Activated CD8-positive, alpha-beta T cell treated with anti-CD3 and anti-CD28 coated beads, Interleukin-2, amount 10 ng/mL, durations not matched to agents 7 days and 5 days (primary cell): ENCODE data around the gene MAGI2. TPM values are rescaled to one million over a fixed set of nuclear protein-coding genes. Genes with fewer than 3 reads are reported as not detected.

Experiments used
- ATAC-seq: fragments of 150-1000 bp; cut with Tn5 transposase; one replicate; pipeline ENCODE4 v1.10.0; 2021; ENCODE audit warnings: moderate library complexity
- CTCF ChIA-PET: fragments of 350-600 bp; sonication (Branson Sonifier 250); formaldehyde crosslinking; loops from one replicate; lab custom pipeline; 2021; ENCODE audit warnings: antibody characterized with exemption; lab: Charles Lee
- POLR2A ChIA-PET: fragments of 350-600 bp; sonication (Branson Sonifier 250); formaldehyde crosslinking; loops from one replicate; lab custom pipeline; 2021; ENCODE audit warnings: antibody characterized with exemption; lab: Charles Lee
- DNase-seq: peaks from one replicate; pipeline ENCODE4 v3.0.0-alpha.2; 2020
- H3K27ac Mint-ChIP-seq: one replicate; pipeline ENCODE4 v1.8.0; 2021; ENCODE audit warnings: mild to moderate bottlenecking, mixed read lengths
- H3K27me3 Mint-ChIP-seq: one replicate; pipeline ENCODE4 v1.8.0; 2021; ENCODE audit warnings: low read depth, mixed read lengths
- H3K36me3 Mint-ChIP-seq: one replicate; pipeline ENCODE4 v1.8.0; 2021; ENCODE audit warnings: low read depth, mixed read lengths
- H3K4me1 Mint-ChIP-seq: one replicate; pipeline ENCODE4 v1.8.0; 2021; ENCODE audit warnings: low read depth, mixed read lengths
- H3K4me3 Mint-ChIP-seq: one replicate; pipeline ENCODE4 v1.8.0; 2021; ENCODE audit warnings: mild to moderate bottlenecking, mixed read lengths
- H3K9me3 Mint-ChIP-seq: one replicate; pipeline ENCODE4 v1.8.0; 2022; ENCODE audit warnings: mixed read lengths; ENCODE audit not compliant: insufficient read depth
- total RNA-seq, 2 experiments: library from RNA; stranded (reverse); gene quantifications; one replicate each; pipeline ENCODE4 v1.2.3, GENCODE V29; 2021

Gene MAGI2
- total RNA-seq, 2 experiments from 2014 or later, result 0.05 TPM; not detected in 1

- CTCF ChIA-PET, result no interaction called here
- Mint-ChIP-seq H3K27ac (no peak overlapping the region), H3K9me3 (no peaks in the 10 kb centered on the region), H3K4me1 (no peaks in the 10 kb centered on the region), H3K27me3 (no peaks in the 10 kb centered on the region), H3K36me3 (no peaks in the 10 kb centered on the region), H3K4me3 (no peak overlapping the region)
- DNase-seq, result no peak
- POLR2A ChIA-PET, result no interaction called here
- no peak for ATAC-seq
Measured at GRCh38 chr7:78433421-78433820, 1020.0 kb downstream of the MAGI2 start.

- Mint-ChIP-seq H3K4me3 (no peak overlapping the region), H3K9me3 (no peaks in the 10 kb centered on the region), H3K27ac (no peak overlapping the region), H3K27me3 (no peaks in the 10 kb centered on the region), H3K4me1 (no peaks in the 10 kb centered on the region), H3K36me3 (no peaks in the 10 kb centered on the region)
- no peak for ATAC-seq
- POLR2A ChIA-PET, result no interaction called here
- DNase-seq, result no peak
- CTCF ChIA-PET, result no interaction called here
Measured at GRCh38 chr7:78429878-78430277, 1023.6 kb downstream of the MAGI2 start.

GRCh38 chr7:78427209-78427608, 1026.3 kb downstream of the MAGI2 start:
- no peak for DNase-seq
- ChIA-PET CTCF (no interaction called here), POLR2A (no interaction called here)
- Mint-ChIP-seq H3K36me3 (no peaks in the 10 kb centered on the region), H3K4me3 (no peak overlapping the region), H3K4me1 (no peaks in the 10 kb centered on the region), H3K27ac (no peak overlapping the region), H3K9me3 (no peaks in the 10 kb centered on the region), H3K27me3 (no peaks in the 10 kb centered on the region)
- no peak for ATAC-seq

GRCh38 chr7:78420001-78420400, 1033.5 kb downstream of the MAGI2 start:
- no peak overlapping the region for H3K4me3 Mint-ChIP-seq
- no peaks in the 10 kb centered on the region for H3K27me3 Mint-ChIP-seq
- H3K27ac Mint-ChIP-seq, result no peak overlapping the region
- H3K36me3 Mint-ChIP-seq, result no peaks in the 10 kb centered on the region
- H3K9me3 Mint-ChIP-seq, result no peaks in the 10 kb centered on the region
- ChIA-PET POLR2A (no interaction called here), CTCF (no interaction called here)
- DNase-seq (no peak), ATAC-seq (no peak)
- no peaks in the 10 kb centered on the region for H3K4me1 Mint-ChIP-seq

- no peaks in the 10 kb centered on the region for H3K27me3 Mint-ChIP-seq
- no peak overlapping the region for H3K4me3 Mint-ChIP-seq
Measured at GRCh38 chr7:78417180-78417853, 1036.2 kb downstream of the MAGI2 start.

GRCh38 chr7:78413568-78413967, 1039.9 kb downstream of the MAGI2 start:
- Mint-ChIP-seq H3K27me3 (no peaks in the 10 kb centered on the region), H3K4me3 (no peak overlapping the region), H3K9me3 (no peaks in the 10 kb centered on the region), H3K36me3 (no peaks in the 10 kb centered on the region), H3K4me1 (no peaks in the 10 kb centered on the region), H3K27ac (no peak overlapping the region)
- ATAC-seq (no peak), DNase-seq (no peak)
- ChIA-PET POLR2A (no interaction called here), CTCF (no interaction called here)

More at GRCh38 chr7:78417180-78417853, 1036.2 kb downstream of the MAGI2 start:
- no peak overlapping the region for H3K27ac Mint-ChIP-seq
- CTCF ChIA-PET, result no interaction called here
- no peak for ATAC-seq
- no peaks in the 10 kb centered on the region for H3K4me1 Mint-ChIP-seq
- no peak for DNase-seq
- POLR2A ChIA-PET, result interaction anchor here (0.6 kb wide), 1 partner anchor 827 kb away, joined by 5 read pairs; no protein-coding TSS in a partner anchor
- no peaks in the 10 kb centered on the region for H3K9me3 Mint-ChIP-seq
- H3K36me3 Mint-ChIP-seq, result no peaks in the 10 kb centered on the region

GRCh38 chr7:78412216-78412858, 1041.1 kb downstream of the MAGI2 start:
- Mint-ChIP-seq H3K36me3 (no peaks in the 10 kb centered on the region), H3K9me3 (no peaks in the 10 kb centered on the region), H3K27ac (no peak overlapping the region), H3K27me3 (no peaks in the 10 kb centered on the region), H3K4me3 (no peak overlapping the region), H3K4me1 (no peaks in the 10 kb centered on the region)
- ChIA-PET POLR2A (no interaction called here), CTCF (no interaction called here)
- DNase-seq (no peak), ATAC-seq (no peak)

GRCh38 chr7:78407031-78407430, 1046.4 kb downstream of the MAGI2 start:
- Mint-ChIP-seq H3K27ac (no peak overlapping the region), H3K4me1 (no peaks in the 10 kb centered on the region), H3K4me3 (no peak overlapping the region), H3K27me3 (no peaks in the 10 kb centered on the region), H3K36me3 (no peaks in the 10 kb centered on the region), H3K9me3 (no peaks in the 10 kb centered on the region)
- DNase-seq (no peak), ATAC-seq (no peak)
- POLR2A ChIA-PET, result no interaction called here
- CTCF ChIA-PET, result no interaction called here

- H3K4me3 Mint-ChIP-seq, result no peak overlapping the region
- no peak overlapping the region for H3K27ac Mint-ChIP-seq
- H3K4me1 Mint-ChIP-seq, result no peaks in the 10 kb centered on the region
- ChIA-PET CTCF (no interaction called here), POLR2A (no interaction called here)
- H3K36me3 Mint-ChIP-seq, result no peaks in the 10 kb centered on the region
- ATAC-seq (no peak), DNase-seq (no peak)
- no peaks in the 10 kb centered on the region for H3K9me3 Mint-ChIP-seq
- no peaks in the 10 kb centered on the region for H3K27me3 Mint-ChIP-seq
Measured at GRCh38 chr7:78406531-78406930, 1046.9 kb downstream of the MAGI2 start.

- H3K4me3 Mint-ChIP-seq, result no peak overlapping the region
- no peaks in the 10 kb centered on the region for H3K4me1 Mint-ChIP-seq
- H3K9me3 Mint-ChIP-seq, result no peaks in the 10 kb centered on the region
- H3K36me3 Mint-ChIP-seq, result no peaks in the 10 kb centered on the region
- no peaks in the 10 kb centered on the region for H3K27me3 Mint-ChIP-seq
- POLR2A ChIA-PET, result no interaction called here
- CTCF ChIA-PET, result no interaction called here
- no peak for ATAC-seq
- DNase-seq, result no peak
- no peak overlapping the region for H3K27ac Mint-ChIP-seq
Measured at GRCh38 chr7:78402096-78402495, 1051.4 kb downstream of the MAGI2 start.

- Mint-ChIP-seq H3K27ac (no peak overlapping the region), H3K36me3 (no peaks in the 10 kb centered on the region), H3K27me3 (no peaks in the 10 kb centered on the region), H3K4me1 (no peaks in the 10 kb centered on the region), H3K9me3 (no peaks in the 10 kb centered on the region), H3K4me3 (no peak overlapping the region)
- DNase-seq, result no peak
- CTCF ChIA-PET, result no interaction called here
- no peak for ATAC-seq
- POLR2A ChIA-PET, result no interaction called here
Measured at GRCh38 chr7:78400038-78400437, 1053.4 kb downstream of the MAGI2 start.

GRCh38 chr7:78399033-78399769, 1054.3 kb downstream of the MAGI2 start:
- no peaks in the 10 kb centered on the region for H3K9me3 Mint-ChIP-seq
- DNase-seq (no peak), ATAC-seq (no peak)
- no peak overlapping the region for H3K27ac Mint-ChIP-seq
- POLR2A ChIA-PET, result no interaction called here
- H3K36me3 Mint-ChIP-seq, result no peaks in the 10 kb centered on the region
- no peaks in the 10 kb centered on the region for H3K4me1 Mint-ChIP-seq
- no peak overlapping the region for H3K4me3 Mint-ChIP-seq
- CTCF ChIA-PET, result no interaction called here
- no peaks in the 10 kb centered on the region for H3K27me3 Mint-ChIP-seq
